ENCODE results near the gene PDE4D.

DNA sequence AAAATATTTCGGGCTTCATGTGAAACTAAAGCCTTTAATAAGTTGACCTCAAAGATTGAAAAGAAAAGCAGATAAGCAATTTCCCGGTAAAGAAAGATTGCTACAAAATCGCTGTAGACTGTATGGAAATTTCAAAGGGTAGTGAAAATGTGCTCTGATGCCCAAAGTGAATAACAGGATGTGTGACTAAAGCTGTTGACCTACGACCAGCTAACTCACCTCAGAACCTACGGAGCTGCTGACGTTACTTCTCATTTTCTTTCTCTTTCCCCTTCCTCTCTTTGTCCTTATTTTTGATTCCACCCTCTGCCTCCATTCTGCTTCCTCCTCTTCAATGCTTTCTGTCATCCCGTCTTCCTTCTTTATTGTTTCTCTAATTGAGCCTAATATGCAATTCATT lies 103.2 kb downstream of the PDE4D start:
- TF ChIP-seq, protein P1, sequence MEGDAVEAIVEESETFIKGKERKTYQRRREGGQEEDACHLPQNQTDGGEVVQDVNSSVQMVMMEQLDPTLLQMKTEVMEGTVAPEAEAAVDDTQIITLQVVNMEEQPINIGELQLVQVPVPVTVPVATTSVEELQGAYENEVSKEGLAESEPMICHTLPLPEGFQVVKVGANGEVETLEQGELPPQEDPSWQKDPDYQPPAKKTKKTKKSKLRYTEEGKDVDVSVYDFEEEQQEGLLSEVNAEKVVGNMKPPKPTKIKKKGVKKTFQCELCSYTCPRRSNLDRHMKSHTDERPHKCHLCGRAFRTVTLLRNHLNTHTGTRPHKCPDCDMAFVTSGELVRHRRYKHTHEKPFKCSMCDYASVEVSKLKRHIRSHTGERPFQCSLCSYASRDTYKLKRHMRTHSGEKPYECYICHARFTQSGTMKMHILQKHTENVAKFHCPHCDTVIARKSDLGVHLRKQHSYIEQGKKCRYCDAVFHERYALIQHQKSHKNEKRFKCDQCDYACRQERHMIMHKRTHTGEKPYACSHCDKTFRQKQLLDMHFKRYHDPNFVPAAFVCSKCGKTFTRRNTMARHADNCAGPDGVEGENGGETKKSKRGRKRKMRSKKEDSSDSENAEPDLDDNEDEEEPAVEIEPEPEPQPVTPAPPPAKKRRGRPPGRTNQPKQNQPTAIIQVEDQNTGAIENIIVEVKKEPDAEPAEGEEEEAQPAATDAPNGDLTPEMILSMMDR (IDR thresholded peaks at IDR 0.05) = no peak
- no peak for TF ChIP-seq POLR2A (IDR thresholded peaks at IDR 0.05)

Data from heart left ventricle (tissue), 13 donors.